HG02884 (cell line): Measurements from ENCODE around the gene CA9.
A peak's percentile ranks its signal among the peaks of the same experiment; 100 is the strongest.
"Not testable (repeated sequence)": the region's sequence is repeated elsewhere in the genome, so short reads cannot be mapped to it uniquely, and the experiment has no call there.

Experiments used
- ATAC-seq: cut with Tn5 transposase; IDR thresholded peaks from one replicate; pipeline ENCODE4 v1.9.1; 2021; ENCODE audit warnings: mild to moderate bottlenecking, moderate library complexity; ENCODE audit not compliant: unreplicated experiment

The CA9 gene

DNA sequence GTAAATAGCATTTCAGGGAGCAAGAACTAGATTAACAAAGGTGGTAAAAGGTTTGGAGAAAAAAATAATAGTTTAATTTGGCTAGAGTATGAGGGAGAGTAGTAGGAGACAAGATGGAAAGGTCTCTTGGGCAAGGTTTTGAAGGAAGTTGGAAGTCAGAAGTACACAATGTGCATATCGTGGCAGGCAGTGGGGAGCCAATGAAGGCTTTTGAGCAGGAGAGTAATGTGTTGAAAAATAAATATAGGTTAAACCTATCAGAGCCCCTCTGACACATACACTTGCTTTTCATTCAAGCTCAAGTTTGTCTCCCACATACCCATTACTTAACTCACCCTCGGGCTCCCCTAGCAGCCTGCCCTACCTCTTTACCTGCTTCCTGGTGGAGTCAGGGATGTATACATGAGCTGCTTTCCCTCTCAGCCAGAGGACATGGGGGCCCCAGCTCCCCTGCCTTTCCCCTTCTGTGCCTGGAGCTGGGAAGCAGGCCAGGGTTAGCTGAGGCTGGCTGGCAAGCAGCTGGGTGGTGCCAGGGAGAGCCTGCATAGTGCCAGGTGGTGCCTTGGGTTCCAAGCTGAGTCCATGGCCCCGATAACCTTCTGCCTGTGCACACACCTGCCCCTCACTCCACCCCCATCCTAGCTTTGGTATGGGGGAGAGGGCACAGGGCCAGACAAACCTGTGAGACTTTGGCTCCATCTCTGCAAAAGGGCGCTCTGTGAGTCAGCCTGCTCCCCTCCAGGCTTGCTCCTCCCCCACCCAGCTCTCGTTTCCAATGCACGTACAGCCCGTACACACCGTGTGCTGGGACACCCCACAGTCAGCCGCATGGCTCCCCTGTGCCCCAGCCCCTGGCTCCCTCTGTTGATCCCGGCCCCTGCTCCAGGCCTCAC, at the start of gene CA9:
CA9 (plus strand) TSS at position 797 of the 893 bp plus-strand sequence; CDS start at position 829, 32 bp downstream.
- no peak for ATAC-seq

DNA sequence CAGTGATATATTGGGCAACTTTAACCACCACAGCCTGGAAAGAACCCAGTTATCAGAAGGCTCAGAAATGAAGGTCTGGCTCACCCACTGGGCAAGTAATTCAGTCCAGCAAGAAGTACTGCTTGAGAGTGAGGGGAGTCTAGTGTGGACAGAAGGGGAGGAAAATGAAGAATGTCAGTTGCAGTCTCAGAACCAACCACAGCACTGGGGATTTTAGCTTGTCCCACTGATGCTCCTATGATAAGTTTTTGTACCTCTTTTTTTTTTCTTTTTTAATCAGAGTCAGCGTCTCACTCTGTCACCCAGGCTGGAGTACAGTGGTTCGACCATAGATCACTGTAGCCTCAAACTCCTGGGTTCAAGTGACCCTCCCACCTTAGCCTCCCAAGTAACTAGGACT, 46.2 kb upstream of the CA9 start:
- no peak for ATAC-seq

DNA sequence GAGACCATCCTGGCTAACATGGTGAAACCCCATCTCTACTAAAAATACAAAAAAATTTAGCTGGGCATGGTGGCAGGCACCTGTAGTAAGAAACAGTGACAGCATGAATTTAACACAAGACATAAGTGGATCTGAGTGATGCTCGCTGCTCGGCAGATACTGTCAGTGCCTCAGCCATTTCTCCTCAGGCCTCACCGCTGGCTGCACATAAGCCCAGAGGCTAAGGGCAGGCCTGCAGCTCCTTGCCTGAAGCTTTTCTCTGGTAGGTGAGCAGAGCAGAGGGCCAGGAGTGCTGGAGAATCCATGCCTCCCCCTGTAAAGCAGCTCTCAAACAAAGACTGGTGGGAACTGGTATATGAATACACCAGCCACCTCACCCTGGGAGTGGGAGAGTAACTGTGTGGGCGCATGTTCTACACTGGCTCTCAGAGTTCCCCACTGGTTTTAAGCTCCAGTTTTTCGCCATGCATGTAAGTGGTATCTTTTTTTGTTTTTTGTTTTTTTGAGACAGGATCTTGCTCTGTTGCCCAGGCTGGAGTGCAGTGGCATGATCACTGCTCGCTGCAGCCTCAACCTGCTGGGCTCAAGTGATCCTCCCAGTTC, 45.2 kb upstream of the CA9 start:
- ATAC-seq: no peak

DNA sequence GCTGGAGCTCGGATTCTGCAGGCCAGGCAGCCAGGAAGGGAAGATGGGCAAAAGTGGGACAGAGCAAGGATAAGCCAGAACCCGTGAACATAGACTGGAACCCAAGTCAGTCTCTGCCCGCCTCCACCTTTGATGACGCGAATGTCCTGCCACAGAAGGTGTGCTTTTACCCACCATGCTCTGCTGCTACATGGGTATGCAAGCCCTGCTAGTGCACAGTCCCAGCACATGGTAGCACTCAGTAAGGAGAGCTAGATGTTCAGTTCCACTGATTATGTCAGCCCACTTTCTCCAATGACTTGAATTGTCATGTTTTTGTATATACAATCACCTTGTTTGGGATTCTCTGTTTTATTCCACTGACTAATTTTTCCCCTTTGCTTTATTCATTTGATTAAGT, 44.1 kb upstream of the CA9 start:
- ATAC-seq: no peak

DNA sequence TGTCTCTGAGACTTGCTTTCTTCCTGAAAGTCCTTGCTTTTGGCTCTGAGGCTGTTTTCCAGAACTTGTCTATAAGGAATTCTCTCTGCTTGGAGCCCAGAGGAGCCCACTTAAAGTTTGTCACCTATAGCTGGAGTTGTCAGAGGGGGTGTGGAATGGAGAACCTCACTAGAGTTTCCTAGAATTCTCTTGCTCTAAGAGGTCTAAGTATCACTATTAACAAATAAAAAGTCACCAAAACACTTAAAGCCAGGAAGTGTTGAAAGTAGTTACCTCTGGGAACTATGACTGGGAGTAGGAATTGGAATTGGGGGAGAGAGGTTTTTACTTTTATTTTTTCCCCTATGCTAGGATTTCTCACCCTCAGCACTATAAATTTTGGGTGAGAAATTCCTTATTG, 38.0 kb upstream of the CA9 start:
- no peak for ATAC-seq

DNA sequence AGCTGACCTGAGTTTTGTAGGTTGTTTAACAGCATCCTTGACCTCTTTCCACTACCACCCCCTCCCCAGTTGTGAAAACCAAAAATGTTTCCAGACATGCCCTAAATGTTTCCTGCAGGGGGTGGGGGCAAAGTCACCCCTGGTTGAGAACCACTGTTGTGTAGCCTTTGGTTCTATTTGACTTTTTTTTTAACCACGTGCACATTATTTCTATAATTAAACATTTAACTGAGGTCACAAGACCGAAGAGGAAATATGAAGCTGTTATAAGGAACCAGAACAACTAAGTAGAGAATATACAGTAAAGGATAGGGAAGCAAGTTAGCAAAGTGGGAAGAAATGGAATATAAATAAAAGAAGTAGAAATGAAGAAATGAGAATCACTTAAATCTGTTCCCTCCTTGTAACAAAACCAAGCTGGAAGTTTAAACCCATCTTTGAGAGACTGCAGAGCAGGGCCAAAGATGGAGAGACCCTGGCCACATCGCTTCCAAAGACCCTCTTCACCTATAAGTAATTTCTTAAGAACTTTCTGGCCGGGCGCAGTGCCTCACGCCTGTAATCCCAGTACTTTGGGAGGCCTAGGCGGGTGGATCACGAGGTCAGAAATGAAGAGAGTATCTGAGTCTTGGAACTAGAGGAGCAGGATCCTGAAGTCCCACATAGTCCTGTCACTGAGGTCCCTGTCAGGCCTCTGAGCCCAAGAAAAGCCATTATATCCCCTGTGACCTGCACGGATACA, 37.4 kb upstream of the CA9 start:
- no peak for ATAC-seq

DNA sequence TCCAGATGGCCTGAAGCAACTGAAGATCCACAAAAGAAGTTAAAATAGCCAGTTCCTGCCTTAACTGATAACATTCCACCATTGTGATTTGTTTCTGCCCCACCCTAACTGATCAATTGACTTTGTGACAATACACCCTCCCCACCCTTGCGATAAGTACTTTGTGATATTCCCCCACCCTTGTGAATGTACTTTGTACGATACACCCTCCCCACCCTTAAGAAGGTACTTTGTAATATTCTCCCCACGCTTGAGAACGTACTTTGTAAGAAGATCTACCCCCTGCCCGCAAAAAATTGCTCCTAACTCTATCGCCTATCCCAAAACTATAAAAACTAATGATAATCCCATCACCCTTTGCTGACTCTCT, 36.9 kb upstream of the CA9 start:
- not testable (repeated sequence) for ATAC-seq

DNA sequence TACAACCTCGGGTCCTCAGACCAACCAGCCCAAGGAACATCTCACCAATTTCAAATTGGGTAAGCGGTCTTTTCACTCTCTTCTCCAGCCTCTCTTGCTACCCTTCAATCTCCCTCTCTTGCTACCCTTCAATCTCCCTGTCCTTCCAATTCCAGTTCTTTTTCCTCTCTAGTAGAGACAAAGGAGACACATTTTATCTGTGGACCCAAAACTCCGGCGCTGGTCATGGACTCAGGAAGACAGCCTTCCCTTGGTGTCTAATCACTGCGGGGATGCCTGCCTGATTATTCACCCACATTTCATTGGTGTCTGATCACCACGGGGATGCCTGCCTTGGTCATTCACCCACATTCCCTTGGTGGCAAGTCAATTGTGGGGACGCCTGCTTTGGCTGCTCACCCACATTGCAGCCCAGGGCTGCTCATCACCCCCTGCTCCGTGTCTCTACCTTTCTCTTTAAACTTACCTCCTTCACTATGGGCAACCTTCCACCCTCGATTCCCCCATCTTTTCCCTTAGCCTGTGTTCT, 36.2 kb upstream of the CA9 start:
- ATAC-seq: not testable (repeated sequence)

DNA sequence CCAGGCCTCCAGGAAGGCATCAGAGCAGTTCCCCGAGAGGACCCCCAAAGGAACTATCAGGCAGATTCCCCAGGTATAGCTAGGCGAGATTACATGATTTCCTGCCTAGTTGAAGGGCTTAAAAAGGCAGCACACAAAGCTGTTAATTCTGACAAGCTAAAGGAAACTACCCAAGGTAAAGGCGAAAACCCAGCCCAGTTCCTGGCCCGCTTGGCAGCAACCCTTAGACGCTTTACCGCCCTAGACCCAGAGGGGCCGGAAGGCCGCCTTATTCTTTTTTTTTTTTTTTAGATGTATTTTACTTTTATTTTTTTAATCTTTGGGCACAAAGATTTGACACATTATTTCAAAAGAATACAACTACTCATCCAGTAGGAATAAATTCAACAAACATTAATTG, 35.0 kb upstream of the CA9 start:
- ATAC-seq: not testable (repeated sequence)

DNA sequence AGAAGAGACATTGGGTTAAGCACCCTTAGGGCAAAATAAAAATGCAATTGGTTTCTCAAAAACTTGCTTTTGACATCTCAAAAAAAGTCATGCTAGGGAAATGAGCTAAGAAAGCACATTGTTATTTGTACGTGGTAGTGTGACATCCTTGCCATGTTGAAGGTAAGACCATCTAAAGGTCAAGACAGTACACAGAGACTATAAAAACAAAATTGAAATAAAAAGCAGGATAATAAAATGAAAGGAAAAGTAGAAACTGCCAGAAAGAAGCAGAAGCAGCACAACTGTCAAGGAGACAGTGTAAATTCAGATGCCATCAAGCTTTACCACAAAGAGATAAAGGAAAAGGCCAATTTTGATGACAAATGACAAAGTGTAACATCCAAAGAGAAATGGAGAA, 34.5 kb upstream of the CA9 start:
- not testable (repeated sequence) for ATAC-seq

DNA sequence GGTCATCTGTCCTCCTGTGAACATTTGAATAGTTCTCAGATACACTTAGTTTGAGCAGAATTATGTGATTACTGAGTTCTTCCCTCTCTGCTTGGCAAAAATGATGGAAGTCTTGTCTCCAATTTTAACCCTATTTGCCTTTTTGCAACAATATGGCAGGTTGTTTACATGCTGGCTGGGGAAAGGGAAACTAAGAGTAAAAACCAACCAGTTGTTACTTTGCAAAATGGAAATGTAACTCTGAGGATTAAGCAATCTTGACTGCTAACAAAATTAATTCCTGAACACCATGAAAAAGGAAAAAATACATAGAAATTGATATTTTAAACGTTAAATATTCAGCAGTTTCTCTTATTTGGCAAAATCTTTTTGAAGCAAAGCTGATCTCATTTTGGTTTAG, 34.1 kb upstream of the CA9 start:
- no peak for ATAC-seq

DNA sequence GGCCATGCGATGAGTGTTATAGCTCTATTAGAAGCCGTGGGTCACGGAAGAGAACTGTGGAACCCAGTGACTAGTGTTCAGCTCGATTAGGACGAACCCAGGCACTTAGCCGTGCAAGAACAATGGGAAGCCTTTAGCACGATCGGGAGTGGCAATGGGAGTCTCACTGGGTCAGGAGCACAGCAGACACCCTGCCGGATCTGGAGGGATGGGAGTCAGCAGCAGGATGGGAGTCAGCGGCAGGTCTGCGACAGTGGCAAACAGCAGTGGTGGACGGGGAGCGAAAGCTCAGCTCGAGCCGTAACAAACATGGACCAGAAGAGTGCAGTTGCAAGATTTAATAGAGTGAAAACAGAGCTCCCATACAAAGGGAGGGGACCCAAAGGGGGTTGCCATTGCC, 33.3 kb upstream of the CA9 start:
- ATAC-seq: not testable (repeated sequence)

DNA sequence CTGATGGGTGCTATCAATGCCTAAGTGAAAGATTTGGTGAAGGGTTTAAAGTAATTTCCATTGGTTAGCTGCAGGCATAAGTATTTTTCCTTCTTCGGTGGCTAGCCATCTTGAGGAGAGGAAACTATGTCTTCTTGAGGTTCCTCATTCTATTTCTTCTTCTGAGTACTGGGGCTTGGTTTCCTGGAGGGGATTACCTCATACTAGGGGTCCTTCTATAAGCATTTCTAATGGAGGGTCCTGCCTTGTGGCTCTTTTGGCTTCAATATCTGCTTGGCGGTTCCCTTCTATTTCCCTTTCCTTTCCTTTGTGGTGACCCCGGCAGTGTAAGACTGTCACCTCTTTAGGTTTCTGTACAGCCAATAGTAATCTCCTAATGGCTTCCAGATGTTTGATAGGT, 32.2 kb upstream of the CA9 start:
- not testable (repeated sequence) for ATAC-seq

DNA sequence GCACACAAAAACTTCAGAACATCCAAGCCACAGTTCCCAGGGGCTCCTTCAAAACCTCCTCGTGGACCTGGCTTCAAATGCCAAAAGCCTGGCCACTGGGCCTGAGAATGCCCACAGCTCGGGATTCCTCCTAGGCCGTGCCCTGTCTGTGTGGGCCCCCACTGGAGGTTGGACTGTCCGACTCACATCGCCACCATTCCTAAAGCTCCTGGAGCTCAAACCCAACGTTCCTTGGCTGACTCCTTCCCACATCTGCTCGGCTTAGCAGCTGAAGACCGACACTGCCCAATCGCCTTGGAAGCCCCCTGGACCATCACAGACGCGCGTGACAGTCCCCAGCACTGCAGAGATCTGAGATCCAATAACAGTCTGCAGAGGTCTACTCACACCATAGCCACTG, 30.7 kb upstream of the CA9 start:
- no peak for ATAC-seq

DNA sequence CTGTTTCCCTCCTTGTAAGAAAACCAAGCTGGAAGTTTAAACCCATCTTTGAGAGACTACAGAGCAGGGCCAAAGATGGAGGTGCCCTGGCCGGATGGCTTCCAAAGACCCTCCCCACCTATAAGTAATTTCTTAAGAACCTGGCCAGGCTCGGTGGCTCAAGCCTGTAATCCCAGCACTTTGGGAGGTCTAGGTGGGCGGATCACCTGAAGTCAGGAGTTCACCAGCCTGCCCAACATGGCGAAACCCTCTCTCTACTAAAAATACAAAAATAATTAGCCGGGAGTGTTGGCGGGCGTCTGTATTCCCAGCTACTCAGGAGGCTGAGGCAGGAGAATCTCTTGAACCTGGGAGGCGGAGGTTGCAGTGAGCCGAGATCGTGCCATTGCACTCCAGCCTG, 28.0 kb upstream of the CA9 start:
- not testable (repeated sequence) for ATAC-seq

DNA sequence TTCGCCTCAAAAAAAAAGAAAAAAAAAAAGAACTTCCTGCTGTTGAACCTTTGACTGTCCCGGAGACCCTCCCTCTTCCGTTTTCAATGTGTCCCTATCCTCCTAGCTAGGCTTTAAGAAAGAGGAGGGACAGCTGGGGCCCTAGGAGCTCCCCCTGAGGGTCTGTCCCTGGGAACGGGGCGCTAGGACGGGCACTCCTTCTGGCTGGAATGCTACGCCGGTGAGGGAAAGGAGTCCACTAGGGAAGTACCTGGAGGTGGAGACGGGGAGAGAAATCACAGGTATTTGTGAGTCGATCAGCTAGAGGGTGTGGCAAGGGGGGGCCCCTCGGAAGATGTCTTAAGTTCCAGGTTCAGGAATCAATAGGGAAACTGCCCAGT, 27.6 kb upstream of the CA9 start:
- no peak for ATAC-seq

DNA sequence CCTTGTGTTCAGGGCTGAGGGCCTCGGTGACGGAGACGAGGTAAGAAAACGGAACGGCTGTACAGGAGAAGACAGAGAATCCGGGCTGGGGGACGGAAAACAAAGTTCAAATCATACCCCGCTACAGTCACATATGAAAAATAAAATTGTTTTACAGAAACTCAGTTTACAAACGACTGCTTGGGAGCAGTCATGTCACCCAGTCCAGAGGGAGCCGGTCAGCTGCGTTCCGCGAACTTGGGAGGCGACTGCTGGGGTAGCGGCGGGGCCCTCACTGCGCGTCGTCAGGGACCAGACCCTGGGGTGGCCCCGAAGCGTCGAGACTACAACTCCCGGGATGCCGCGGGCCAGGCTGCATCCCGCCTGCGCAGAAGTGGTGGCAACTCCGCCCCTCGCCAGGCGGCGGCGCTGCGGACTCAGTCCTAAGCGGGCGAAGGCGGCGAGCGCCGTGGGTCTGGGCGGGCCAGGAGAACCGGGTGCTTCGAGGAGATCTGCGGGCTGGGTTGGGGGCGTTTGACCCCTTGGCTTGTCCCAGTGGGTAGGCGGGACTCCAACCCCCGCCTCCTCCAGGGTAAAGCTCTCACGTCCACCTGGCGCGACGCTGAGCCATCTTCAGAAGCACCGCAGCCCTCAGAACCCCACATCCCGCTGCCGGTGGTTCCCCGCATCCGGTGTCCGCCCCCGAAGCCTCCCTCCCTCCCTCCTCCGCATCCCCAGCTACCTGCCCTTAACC, 27.0 kb upstream of the CA9 start:
- ATAC-seq: peak; percentile 78

DNA sequence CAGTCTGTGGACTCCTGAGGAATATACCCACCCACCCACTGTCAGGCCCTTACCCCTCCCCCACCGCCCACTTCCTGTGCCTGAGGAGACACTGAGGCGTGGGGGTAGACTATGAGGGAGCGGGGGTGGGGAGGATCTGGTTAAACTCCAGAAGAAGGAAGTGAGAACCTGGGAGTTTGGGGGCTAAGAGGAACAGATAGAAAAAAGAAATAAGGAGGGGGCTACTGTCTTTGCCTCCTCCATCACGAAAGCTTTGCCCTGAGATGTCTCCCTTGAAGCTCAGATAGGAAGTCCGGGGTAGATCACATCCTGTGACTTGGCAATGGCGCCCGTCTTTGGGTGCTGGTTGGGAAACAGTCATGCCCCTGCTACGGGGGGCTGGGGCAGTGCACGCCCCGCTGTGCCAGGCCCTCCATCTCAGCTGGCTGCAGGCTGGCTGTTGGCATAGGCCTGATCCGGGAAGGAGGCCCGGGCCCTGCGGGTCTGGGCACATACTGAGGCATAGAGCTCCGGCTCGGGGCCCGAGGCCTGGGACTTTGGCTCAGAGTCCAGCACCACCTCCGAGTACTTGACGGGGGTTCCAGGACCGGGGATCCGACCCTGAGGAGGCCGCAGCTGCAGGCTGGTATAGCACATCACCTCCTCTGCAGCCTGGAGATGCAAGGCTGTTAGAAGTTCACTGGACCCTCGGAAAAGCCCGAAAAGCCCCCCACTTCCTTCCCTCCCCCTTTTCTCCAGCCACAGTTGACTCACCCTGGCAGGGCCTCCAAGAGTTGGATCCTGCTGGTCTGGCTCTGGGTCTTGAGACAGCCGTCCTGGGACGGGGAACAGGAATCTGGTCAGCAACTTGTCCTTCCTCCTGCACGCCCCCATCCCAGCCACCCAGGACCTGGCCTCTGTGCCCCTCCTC, 24.0 kb upstream of the CA9 start:
- no peak for ATAC-seq

DNA sequence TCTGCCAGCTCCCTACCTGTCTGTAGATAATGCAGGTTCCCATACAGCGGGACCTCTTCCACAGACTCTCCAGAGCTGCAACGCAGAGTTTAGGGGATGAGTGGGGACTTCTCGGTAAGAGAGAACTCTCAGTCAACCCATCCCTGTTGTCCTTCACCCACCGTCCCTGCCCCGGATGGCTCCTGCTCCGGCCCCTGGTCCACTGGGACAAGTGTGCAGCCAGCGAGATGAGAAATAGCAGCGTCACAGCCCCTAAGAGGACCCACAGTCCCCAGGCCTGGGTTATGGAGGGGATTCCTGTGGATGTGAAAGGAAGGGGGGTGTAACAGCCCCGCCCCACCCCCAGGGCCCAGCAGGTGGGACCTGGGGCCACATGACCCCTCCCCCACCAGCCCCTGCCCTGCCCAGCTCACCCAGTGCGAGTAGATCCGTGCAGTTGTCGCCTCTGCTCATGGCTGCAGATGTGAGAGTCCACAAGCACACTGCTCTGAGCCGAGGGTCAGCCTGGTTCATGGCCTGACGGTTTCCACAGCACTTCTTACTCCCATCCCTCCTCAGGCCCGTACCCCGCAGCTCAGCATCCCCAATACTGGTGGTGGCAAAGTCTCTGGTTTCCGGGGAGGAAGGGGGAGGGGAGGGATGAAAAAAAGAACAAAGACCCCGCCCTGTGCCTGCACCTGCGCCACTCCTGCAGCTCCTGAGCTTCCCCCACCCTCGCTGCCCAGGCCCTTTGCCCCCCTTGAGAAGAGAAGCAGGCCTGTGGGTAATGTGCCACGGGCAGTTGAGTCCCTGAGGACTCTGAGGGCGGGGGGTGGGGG, 23.2 kb upstream of the CA9 start, which contains the start of gene SIT1:
SIT1 (minus strand) TSS at position 591 of the 818 bp plus-strand sequence; CDS start at position 513, 78 bp downstream.
- ATAC-seq: no peak
